Measurements from ENCODE around the gene PTGDR2. TPM values are rescaled to one million over a fixed set of nuclear protein-coding genes. Genes with fewer than 3 reads are reported as not detected.

PTGDR2 gene
- total and polyA plus RNA-seq, 2 experiments from 2014 or later = 0.06 TPM; not detected in 1

GRCh38 chr11:60821827-60822599 is 33.7 kb downstream of the PTGDR2 start:
- DNase-seq = no peak
- no peaks in the 10 kb centered on the region for H4K20me1 ChIP-seq (ENCODE audit: insufficient read depth)
- no peak overlapping the region for H3K27ac ChIP-seq
- no peak for TF ChIP-seq EZH2 (IDR thresholded peaks at IDR 0.05; ENCODE audit: insufficient read depth, poor library complexity, severe bottlenecking)
- no peak for TF ChIP-seq EZH2phosphoT487 (IDR thresholded peaks at IDR 0.05; ENCODE audit: insufficient read depth, low read depth)
- no peaks in the 10 kb centered on the region for H3K79me2 ChIP-seq (ENCODE audit: insufficient read depth)
- H3K9me2 ChIP-seq (ENCODE audit: insufficient read depth) = no peaks in the 10 kb centered on the region
- H3K4me2 ChIP-seq (ENCODE audit: unreplicated experiment) = no peak overlapping the region
- 42 to 43% methylated on average over 15 of the region's 15 CpGs for WGBS, 2 experiments (ENCODE audit: low coverage in 1 of 2, low lambda C conversion rate in 2 of 2, missing lambda C conversion rate in 2 of 2)
- no peaks in the 10 kb centered on the region for H3F3A ChIP-seq (ENCODE audit: insufficient read depth)
- no peaks in the 10 kb centered on the region; the same call in 1 of the 2 replicates for H3K27me3 ChIP-seq (replicated peaks; ENCODE audit: insufficient read depth)
- H3K9ac ChIP-seq = no peak overlapping the region
- no peak overlapping the region for H3K4me3 ChIP-seq
- no peaks in the 10 kb centered on the region for H3K4me1 ChIP-seq (ENCODE audit: insufficient read depth)
- no peaks in the 10 kb centered on the region for H3K9me3 ChIP-seq (ENCODE audit: low read depth)
- no peaks in the 10 kb centered on the region for H3K36me3 ChIP-seq (ENCODE audit: low read depth)
- in situ Hi-C loops (cut with MboI) = no loop called here
- H2AFZ ChIP-seq = no peak overlapping the region

GRCh38 chr11:60818057-60818456 is 37.7 kb downstream of the PTGDR2 start:
- 26 to 35% methylated on average over 4 of the region's 4 CpGs for WGBS, 2 experiments (ENCODE audit: low coverage in 1 of 2, low lambda C conversion rate in 2 of 2, missing lambda C conversion rate in 2 of 2)

GRCh38 chr11:60816590-60817157 is 39.1 kb downstream of the PTGDR2 start:
- Histone ChIP-seq H3K4me3 (no peak overlapping the region), H4K20me1 (ENCODE audit: insufficient read depth) (no peaks in the 10 kb centered on the region), H3K9me2 (ENCODE audit: insufficient read depth) (no peaks in the 10 kb centered on the region), H3K4me1 (ENCODE audit: insufficient read depth) (no peaks in the 10 kb centered on the region), H2AFZ (no peak overlapping the region), H3K4me2 (ENCODE audit: unreplicated experiment) (no peak overlapping the region), H3K27me3 (replicated peaks; ENCODE audit: insufficient read depth) (no peaks in the 10 kb centered on the region; the same call in 1 of the 2 replicates), H3F3A (ENCODE audit: insufficient read depth) (no peaks in the 10 kb centered on the region), H3K36me3 (ENCODE audit: low read depth) (no peaks in the 10 kb centered on the region), H3K9me3 (ENCODE audit: low read depth) (no peaks in the 10 kb centered on the region), H3K79me2 (ENCODE audit: insufficient read depth) (no peaks in the 10 kb centered on the region), H3K27ac (no peak overlapping the region), H3K9ac (no peak overlapping the region)
- no peak for DNase-seq
- in situ Hi-C loops (cut with MboI) = no loop called here
- TF ChIP-seq EZH2 (IDR thresholded peaks at IDR 0.05; ENCODE audit: insufficient read depth, poor library complexity, severe bottlenecking) = no peak
- no peak for TF ChIP-seq EZH2phosphoT487 (IDR thresholded peaks at IDR 0.05; ENCODE audit: insufficient read depth, low read depth)
- 53 to 67% methylated on average over 2 of the region's 2 CpGs for WGBS, 2 experiments (ENCODE audit: low coverage in 1 of 2, low lambda C conversion rate in 2 of 2, missing lambda C conversion rate in 2 of 2)

More at GRCh38 chr11:60818057-60818456, 37.7 kb downstream of the PTGDR2 start:
- H3K4me1 ChIP-seq (ENCODE audit: insufficient read depth) = no peaks in the 10 kb centered on the region
- no peak overlapping the region for H3K27ac ChIP-seq
- H3K36me3 ChIP-seq (ENCODE audit: low read depth) = no peaks in the 10 kb centered on the region
- no peak overlapping the region for H3K9ac ChIP-seq
- DNase-seq = no peak
- H3K9me3 ChIP-seq (ENCODE audit: low read depth) = no peaks in the 10 kb centered on the region
- no peak overlapping the region for H3K4me3 ChIP-seq
- in situ Hi-C loops (cut with MboI) = no loop called here
- H4K20me1 ChIP-seq (ENCODE audit: insufficient read depth) = no peaks in the 10 kb centered on the region
- H3F3A ChIP-seq (ENCODE audit: insufficient read depth) = no peaks in the 10 kb centered on the region
- no peaks in the 10 kb centered on the region for H3K79me2 ChIP-seq (ENCODE audit: insufficient read depth)
- H3K9me2 ChIP-seq (ENCODE audit: insufficient read depth) = no peaks in the 10 kb centered on the region
- H3K4me2 ChIP-seq (ENCODE audit: unreplicated experiment) = no peak overlapping the region
- H3K27me3 ChIP-seq (replicated peaks; ENCODE audit: insufficient read depth) = no peaks in the 10 kb centered on the region; the same call in 1 of the 2 replicates
- H2AFZ ChIP-seq = no peak overlapping the region
- TF ChIP-seq EZH2phosphoT487 (IDR thresholded peaks at IDR 0.05; ENCODE audit: insufficient read depth, low read depth) (no peak), EZH2 (IDR thresholded peaks at IDR 0.05; ENCODE audit: insufficient read depth, poor library complexity, severe bottlenecking) (no peak)

DNA sequence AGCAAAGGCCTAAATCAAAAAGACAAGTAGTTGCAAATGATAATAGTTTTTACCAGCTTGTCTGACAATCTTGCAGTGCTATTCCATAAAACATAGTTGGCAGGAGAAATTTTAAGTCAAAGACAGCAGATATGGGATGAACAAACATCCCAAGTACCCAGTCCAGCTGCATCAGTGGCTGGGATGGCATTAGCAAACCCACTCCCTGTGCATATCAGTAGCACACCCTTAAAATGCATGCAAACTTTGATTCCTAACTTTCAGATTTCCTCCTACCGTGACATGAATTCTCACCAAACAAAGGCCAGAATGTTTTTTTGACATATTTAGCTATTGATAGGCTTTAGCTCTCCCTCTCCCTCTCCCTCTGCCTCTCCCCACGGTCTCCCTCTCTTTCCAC is 41.6 kb downstream of the PTGDR2 start:
- Histone ChIP-seq H3F3A (ENCODE audit: insufficient read depth) (no peaks in the 10 kb centered on the region), H3K9me3 (ENCODE audit: low read depth) (no peaks in the 10 kb centered on the region), H3K4me2 (ENCODE audit: unreplicated experiment) (no peak overlapping the region), H3K79me2 (ENCODE audit: insufficient read depth) (no peaks in the 10 kb centered on the region), H3K9me2 (ENCODE audit: insufficient read depth) (no peaks in the 10 kb centered on the region), H3K9ac (no peak overlapping the region), H2AFZ (no peak overlapping the region), H3K4me1 (ENCODE audit: insufficient read depth) (no peaks in the 10 kb centered on the region), H3K4me3 (no peak overlapping the region), H3K36me3 (ENCODE audit: low read depth) (no peaks in the 10 kb centered on the region), H4K20me1 (ENCODE audit: insufficient read depth) (no peaks in the 10 kb centered on the region), H3K27ac (no peak overlapping the region), H3K27me3 (replicated peaks; ENCODE audit: insufficient read depth) (no peaks in the 10 kb centered on the region)
- DNase-seq = no peak
- WGBS, 2 experiments (ENCODE audit: low coverage in 1 of 2, low lambda C conversion rate in 2 of 2, missing lambda C conversion rate in 2 of 2) = 33 to 43% methylated on average over 2 of the region's 2 CpGs
- in situ Hi-C loops (cut with MboI) = no loop called here
- TF ChIP-seq EZH2phosphoT487 (IDR thresholded peaks at IDR 0.05; ENCODE audit: insufficient read depth, low read depth) (no peak), EZH2 (IDR thresholded peaks at IDR 0.05; ENCODE audit: insufficient read depth, poor library complexity, severe bottlenecking) (no peak)

Measured in GM23248 (cell line).